ENCODE results near the gene PPARG.

DNA sequence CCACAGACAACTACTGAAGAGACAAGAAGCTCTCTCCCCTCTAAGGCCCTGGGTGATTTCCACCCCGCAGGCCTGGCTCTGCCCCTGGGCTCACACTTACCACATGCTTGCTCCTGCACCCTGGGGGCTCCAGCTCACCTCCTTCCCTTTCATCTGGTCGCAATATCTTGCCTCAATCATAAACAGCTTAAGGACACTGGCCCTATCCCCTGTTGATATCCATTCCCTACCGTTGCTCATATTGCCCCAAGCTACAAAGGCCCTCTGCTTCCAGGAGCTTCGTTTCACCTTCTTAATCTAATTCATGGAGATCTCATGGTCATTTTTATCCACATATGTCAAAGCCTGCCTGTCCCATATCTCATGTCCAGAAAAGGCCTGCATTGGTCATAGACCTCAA lies 149.4 kb downstream of the PPARG start:
- TF ChIP-seq, protein P1, sequence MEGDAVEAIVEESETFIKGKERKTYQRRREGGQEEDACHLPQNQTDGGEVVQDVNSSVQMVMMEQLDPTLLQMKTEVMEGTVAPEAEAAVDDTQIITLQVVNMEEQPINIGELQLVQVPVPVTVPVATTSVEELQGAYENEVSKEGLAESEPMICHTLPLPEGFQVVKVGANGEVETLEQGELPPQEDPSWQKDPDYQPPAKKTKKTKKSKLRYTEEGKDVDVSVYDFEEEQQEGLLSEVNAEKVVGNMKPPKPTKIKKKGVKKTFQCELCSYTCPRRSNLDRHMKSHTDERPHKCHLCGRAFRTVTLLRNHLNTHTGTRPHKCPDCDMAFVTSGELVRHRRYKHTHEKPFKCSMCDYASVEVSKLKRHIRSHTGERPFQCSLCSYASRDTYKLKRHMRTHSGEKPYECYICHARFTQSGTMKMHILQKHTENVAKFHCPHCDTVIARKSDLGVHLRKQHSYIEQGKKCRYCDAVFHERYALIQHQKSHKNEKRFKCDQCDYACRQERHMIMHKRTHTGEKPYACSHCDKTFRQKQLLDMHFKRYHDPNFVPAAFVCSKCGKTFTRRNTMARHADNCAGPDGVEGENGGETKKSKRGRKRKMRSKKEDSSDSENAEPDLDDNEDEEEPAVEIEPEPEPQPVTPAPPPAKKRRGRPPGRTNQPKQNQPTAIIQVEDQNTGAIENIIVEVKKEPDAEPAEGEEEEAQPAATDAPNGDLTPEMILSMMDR (IDR thresholded peaks at IDR 0.05; ENCODE audit: insufficient read depth, low read length): no peak
- TF ChIP-seq POLR2AphosphoS5 (IDR thresholded peaks at IDR 0.05; ENCODE audit: low read depth) (no peak), SPI1 (IDR thresholded peaks at IDR 0.05; ENCODE audit: borderline replicate concordance, low read depth) (no peak), GABPA (IDR thresholded peaks at IDR 0.05; ENCODE audit: low read depth) (no peak)
- TF ChIP-seq, protein P2, sequence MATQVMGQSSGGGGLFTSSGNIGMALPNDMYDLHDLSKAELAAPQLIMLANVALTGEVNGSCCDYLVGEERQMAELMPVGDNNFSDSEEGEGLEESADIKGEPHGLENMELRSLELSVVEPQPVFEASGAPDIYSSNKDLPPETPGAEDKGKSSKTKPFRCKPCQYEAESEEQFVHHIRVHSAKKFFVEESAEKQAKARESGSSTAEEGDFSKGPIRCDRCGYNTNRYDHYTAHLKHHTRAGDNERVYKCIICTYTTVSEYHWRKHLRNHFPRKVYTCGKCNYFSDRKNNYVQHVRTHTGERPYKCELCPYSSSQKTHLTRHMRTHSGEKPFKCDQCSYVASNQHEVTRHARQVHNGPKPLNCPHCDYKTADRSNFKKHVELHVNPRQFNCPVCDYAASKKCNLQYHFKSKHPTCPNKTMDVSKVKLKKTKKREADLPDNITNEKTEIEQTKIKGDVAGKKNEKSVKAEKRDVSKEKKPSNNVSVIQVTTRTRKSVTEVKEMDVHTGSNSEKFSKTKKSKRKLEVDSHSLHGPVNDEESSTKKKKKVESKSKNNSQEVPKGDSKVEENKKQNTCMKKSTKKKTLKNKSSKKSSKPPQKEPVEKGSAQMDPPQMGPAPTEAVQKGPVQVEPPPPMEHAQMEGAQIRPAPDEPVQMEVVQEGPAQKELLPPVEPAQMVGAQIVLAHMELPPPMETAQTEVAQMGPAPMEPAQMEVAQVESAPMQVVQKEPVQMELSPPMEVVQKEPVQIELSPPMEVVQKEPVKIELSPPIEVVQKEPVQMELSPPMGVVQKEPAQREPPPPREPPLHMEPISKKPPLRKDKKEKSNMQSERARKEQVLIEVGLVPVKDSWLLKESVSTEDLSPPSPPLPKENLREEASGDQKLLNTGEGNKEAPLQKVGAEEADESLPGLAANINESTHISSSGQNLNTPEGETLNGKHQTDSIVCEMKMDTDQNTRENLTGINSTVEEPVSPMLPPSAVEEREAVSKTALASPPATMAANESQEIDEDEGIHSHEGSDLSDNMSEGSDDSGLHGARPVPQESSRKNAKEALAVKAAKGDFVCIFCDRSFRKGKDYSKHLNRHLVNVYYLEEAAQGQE (IDR thresholded peaks at IDR 0.05; ENCODE audit: insufficient replicate concordance, low read depth): no peak
